Loucy (cell line): Measurements from ENCODE around the gene CD300E.

Experiments used
- EZH2phosphoT487 ChIP-seq: fragments of 200-600 bp; IDR thresholded peaks from 2 replicates; pipeline ENCODE4 v1.6.1; 2018; ENCODE audit warnings: antibody characterized with exemption, mild to moderate bottlenecking, moderate library complexity, borderline replicate concordance
- TF ChIP-seq, protein P1 (sequence below): fragments of 200-600 bp; sonication (generic); conservative IDR thresholded peaks from 2 replicates; pipeline ENCODE4 v1.5.1; 2014; ENCODE audit warnings: mild to moderate bottlenecking, antibody characterized with exemption, low read length

- TF ChIP-seq, protein P1, sequence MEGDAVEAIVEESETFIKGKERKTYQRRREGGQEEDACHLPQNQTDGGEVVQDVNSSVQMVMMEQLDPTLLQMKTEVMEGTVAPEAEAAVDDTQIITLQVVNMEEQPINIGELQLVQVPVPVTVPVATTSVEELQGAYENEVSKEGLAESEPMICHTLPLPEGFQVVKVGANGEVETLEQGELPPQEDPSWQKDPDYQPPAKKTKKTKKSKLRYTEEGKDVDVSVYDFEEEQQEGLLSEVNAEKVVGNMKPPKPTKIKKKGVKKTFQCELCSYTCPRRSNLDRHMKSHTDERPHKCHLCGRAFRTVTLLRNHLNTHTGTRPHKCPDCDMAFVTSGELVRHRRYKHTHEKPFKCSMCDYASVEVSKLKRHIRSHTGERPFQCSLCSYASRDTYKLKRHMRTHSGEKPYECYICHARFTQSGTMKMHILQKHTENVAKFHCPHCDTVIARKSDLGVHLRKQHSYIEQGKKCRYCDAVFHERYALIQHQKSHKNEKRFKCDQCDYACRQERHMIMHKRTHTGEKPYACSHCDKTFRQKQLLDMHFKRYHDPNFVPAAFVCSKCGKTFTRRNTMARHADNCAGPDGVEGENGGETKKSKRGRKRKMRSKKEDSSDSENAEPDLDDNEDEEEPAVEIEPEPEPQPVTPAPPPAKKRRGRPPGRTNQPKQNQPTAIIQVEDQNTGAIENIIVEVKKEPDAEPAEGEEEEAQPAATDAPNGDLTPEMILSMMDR = no peak
- TF ChIP-seq EZH2phosphoT487 = no peak
Measured at GRCh38 chr17:74599448-74599939, 24.0 kb downstream of the CD300E start.
